A673 (cell line): Measurements from ENCODE around the gene PEX5. TPM values are rescaled to one million over a fixed set of nuclear protein-coding genes. Genes with fewer than 3 reads are reported as not detected.

Experiments
- BruUV-seq: library from RNA; stranded (reverse); fragments of 400-500 nt; replicated peaks from 2 replicates; lab custom pipeline; 2021; lab: Mats Ljungman, UMichigan
- CTCF ChIA-PET: fragments of 300-600 bp; sonication (Branson Sonifier 250); formaldehyde crosslinking; loops from one replicate; lab custom pipeline; 2022; ENCODE audit warnings: antibody characterized with exemption; lab: Charles Lee
- POLR2A ChIA-PET: fragments of 300-600 bp; sonication (Branson Sonifier 250); formaldehyde crosslinking; loops from one replicate; lab custom pipeline; 2022; ENCODE audit warnings: antibody characterized with exemption; ENCODE audit not compliant: low non-redundant PET; lab: Charles Lee
- DNase-seq: peaks from one replicate; pipeline ENCODE4 v3.0.0-alpha.2; 2015; ENCODE audit warnings: low spot score
- H3K27ac ChIP-seq: fragments of 200-600 bp; sonication (generic); 2 replicates; pipeline ENCODE4 v1.5.1; 2016; ENCODE audit warnings: mixed run types, low read depth, mild to moderate bottlenecking, mixed read lengths, antibody characterized with exemption, low read length; ENCODE audit not compliant: poor library complexity, severe bottlenecking
- H3K27me3 ChIP-seq: fragments of 200-600 bp; sonication (generic); replicated peaks from 2 replicates; pipeline ENCODE4 v1.6.1; 2017; ENCODE audit warnings: mixed run types, low read depth, mild to moderate bottlenecking, mixed read lengths, antibody characterized with exemption, low read length; ENCODE audit not compliant: insufficient read depth, poor library complexity
- H3K36me3 ChIP-seq: fragments of 200-600 bp; sonication (generic); 2 replicates; pipeline ENCODE4 v1.6.1; 2016; ENCODE audit warnings: mixed run types, mild to moderate bottlenecking, mixed read lengths, antibody characterized with exemption, low read length; ENCODE audit not compliant: insufficient read depth, poor library complexity, severe bottlenecking
- H3K4me1 ChIP-seq: fragments of 200-600 bp; sonication (generic); 2 replicates; pipeline ENCODE4 v1.6.1; 2017; ENCODE audit warnings: mixed run types, mild to moderate bottlenecking, mixed read lengths, antibody characterized with exemption, low read length; ENCODE audit not compliant: insufficient read depth, poor library complexity, severe bottlenecking
- H3K4me3 ChIP-seq: fragments of 200-600 bp; sonication (generic); 2 replicates; pipeline ENCODE4 v1.5.1; 2016; ENCODE audit warnings: low read depth, mixed run types, mild to moderate bottlenecking, mixed read lengths, low read length; ENCODE audit not compliant: poor library complexity, severe bottlenecking
- H3K9me3 ChIP-seq: fragments of 200-600 bp; sonication (generic); 2 replicates; pipeline ENCODE4 v1.6.1; 2016; ENCODE audit warnings: mixed run types, low read depth, mild to moderate bottlenecking, mixed read lengths, antibody characterized with exemption, low read length; ENCODE audit not compliant: poor library complexity, severe bottlenecking
- EZH2 ChIP-seq: fragments of 200-600 bp; sonication (generic); IDR thresholded peaks from 2 replicates; pipeline ENCODE4 v1.6.1; 2017; ENCODE audit warnings: borderline replicate concordance, low read depth, mild to moderate bottlenecking, mixed read lengths, antibody characterized with exemption, low read length; ENCODE audit not compliant: poor library complexity, severe bottlenecking
- intact Hi-C: fragments of 100-400 bp; cut with micrococcal nuclease; formaldehyde crosslinking; loops from one replicate; pipeline ENCODE4 v1.10.0; 2022; ENCODE audit not compliant: unreplicated experiment
- total RNA-seq: library from RNA; stranded (reverse); gene quantifications from 2 replicates; pipeline ENCODE4 v1.2.3, GENCODE V29; 2021
- TF ChIP-seq, protein P1 (sequence below): fragments of 300-800, 200-600 bp; sonication (generic); conservative IDR thresholded peaks from 2 replicates; pipeline ENCODE4 v1.5.1; 2017; ENCODE audit warnings: low read depth, mild to moderate bottlenecking, antibody characterized with exemption, low read length, moderate library complexity, mixed read lengths

Gene PEX5
- total RNA-seq, 1 experiment from 2014 or later = 36.9 TPM

DNA sequence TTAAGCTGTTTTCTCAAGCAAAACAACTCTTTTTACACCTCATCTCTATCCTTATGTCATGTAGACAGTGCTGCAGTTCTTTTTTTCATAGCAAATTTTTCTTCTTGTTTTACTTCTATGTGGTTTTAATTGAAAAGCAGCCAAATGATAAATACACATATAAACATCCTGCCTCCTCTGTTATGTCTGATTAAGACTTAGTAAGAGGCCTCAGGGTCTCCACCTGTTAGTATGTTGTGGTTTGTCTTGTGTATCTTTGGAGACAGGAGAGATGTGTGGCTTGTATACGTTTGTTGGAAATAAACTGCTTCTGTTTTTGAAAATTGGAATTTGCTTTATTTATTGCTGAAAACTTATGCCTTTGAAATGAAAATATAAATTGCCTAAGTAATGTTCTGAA, 32.0 kb downstream of the PEX5 start:
- no peaks in the 10 kb centered on the region for H3K36me3 ChIP-seq
- H3K4me1 ChIP-seq = no peaks in the 10 kb centered on the region
- no peaks in the 10 kb centered on the region for H3K9me3 ChIP-seq
- DNase-seq = no peak
- no peak overlapping the region for H3K4me3 ChIP-seq
- H3K27me3 ChIP-seq = no peaks in the 10 kb centered on the region
- CTCF ChIA-PET = interaction anchor here (0.5 kb wide), 1 partner anchor 72 kb away, joined by 6 read pairs; no protein-coding TSS in a partner anchor
- no peak overlapping the region for H3K27ac ChIP-seq
- BruUV-seq = no TSS peak
- POLR2A ChIA-PET = no interaction called here
- no peak for TF ChIP-seq EZH2
- TF ChIP-seq, protein P1, sequence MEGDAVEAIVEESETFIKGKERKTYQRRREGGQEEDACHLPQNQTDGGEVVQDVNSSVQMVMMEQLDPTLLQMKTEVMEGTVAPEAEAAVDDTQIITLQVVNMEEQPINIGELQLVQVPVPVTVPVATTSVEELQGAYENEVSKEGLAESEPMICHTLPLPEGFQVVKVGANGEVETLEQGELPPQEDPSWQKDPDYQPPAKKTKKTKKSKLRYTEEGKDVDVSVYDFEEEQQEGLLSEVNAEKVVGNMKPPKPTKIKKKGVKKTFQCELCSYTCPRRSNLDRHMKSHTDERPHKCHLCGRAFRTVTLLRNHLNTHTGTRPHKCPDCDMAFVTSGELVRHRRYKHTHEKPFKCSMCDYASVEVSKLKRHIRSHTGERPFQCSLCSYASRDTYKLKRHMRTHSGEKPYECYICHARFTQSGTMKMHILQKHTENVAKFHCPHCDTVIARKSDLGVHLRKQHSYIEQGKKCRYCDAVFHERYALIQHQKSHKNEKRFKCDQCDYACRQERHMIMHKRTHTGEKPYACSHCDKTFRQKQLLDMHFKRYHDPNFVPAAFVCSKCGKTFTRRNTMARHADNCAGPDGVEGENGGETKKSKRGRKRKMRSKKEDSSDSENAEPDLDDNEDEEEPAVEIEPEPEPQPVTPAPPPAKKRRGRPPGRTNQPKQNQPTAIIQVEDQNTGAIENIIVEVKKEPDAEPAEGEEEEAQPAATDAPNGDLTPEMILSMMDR = no peak
- intact Hi-C loops = no loop called here

GRCh38 chr12:7229741-7230140, 40.3 kb downstream of the PEX5 start:
- BruUV-seq = no TSS peak
- H3K27me3 ChIP-seq = no peaks in the 10 kb centered on the region
- no peak overlapping the region for H3K4me3 ChIP-seq
- no peak for DNase-seq
- no peak overlapping the region for H3K27ac ChIP-seq
- intact Hi-C loops = no loop called here
- TF ChIP-seq, protein P1 = no peak
- no peak for TF ChIP-seq EZH2
- no peaks in the 10 kb centered on the region for H3K9me3 ChIP-seq
- ChIA-PET POLR2A (no interaction called here), CTCF (no interaction called here)
- H3K4me1 ChIP-seq = no peaks in the 10 kb centered on the region
- H3K36me3 ChIP-seq = no peaks in the 10 kb centered on the region

GRCh38 chr12:7241404-7242005, 52.0 kb downstream of the PEX5 start:
- POLR2A ChIA-PET = no interaction called here
- CTCF ChIA-PET = no interaction called here
- intact Hi-C loops = no loop called here
- H3K4me3 ChIP-seq = no peak overlapping the region
- H3K27ac ChIP-seq = no peak overlapping the region
- DNase-seq = no peak
- no TSS peak for BruUV-seq
- no peak for TF ChIP-seq EZH2
- TF ChIP-seq, protein P1 = no peak
- no peaks in the 10 kb centered on the region for H3K9me3 ChIP-seq
- H3K4me1 ChIP-seq = no peaks in the 10 kb centered on the region
- no peaks in the 10 kb centered on the region for H3K27me3 ChIP-seq
- H3K36me3 ChIP-seq = no peaks in the 10 kb centered on the region
